Measurements from ENCODE around the gene BST1. TPM values are rescaled to one million over a fixed set of nuclear protein-coding genes. Genes with fewer than 3 reads are reported as not detected.

BST1 gene
- total and polyA plus RNA-seq, 10 donors = 3.8 to 54.3 (median 15.4) TPM

- peak overlapping the region; percentile 79 to 88 (median 86) for H3K27ac ChIP-seq
- H3K27me3 ChIP-seq (replicated peaks in 1 of 7) = no peaks in the 10 kb centered on the region
- intact Hi-C loops (cut with DNase I; ENCODE audit: low total_unique reads) = no loop called here
- DNase-seq = no peak
- peaks cover 22 to 80% (median 67%) of the 10 kb centered on the region in 6 donors for H3K4me1 ChIP-seq
- H3K36me3 ChIP-seq = peaks cover 0 to 11% (median 0%) of the 10 kb centered on the region in 6 donors
- 0 to 2% (median 1%) methylated on average over 14 of the region's 14 CpGs for WGBS, 5 donors
- no peaks in the 10 kb centered on the region for H3K9me3 ChIP-seq
- peak overlapping the region; percentile 53 to 80 (median 68) for H3K4me3 ChIP-seq
- TF ChIP-seq POLR2AphosphoS5 (IDR thresholded peaks at IDR 0.05) (no peak), CTCF (IDR thresholded peaks at IDR 0.05 in 8 of 11, conservative IDR thresholded peaks at IDR 0.05 in 3 of 11) (peak in 5 of 11 experiments; percentile 20 to 36 (median 25))
Measured at GRCh38 chr4:15779306-15779705, 76.4 kb downstream of the BST1 start.

GRCh38 chr4:15779809-15780208, 76.9 kb downstream of the BST1 start:
- 35 to 60% (median 47%) methylated on average over 1 of the region's 1 CpG for WGBS, 5 donors
- Histone ChIP-seq H3K36me3 (peaks cover 0 to 11% (median 0%) of the 10 kb centered on the region in 6 donors), H3K27me3 (replicated peaks in 1 of 7) (no peaks in the 10 kb centered on the region), H3K27ac (peak overlapping the region; percentile 79 to 88 (median 86)), H3K4me3 (peak overlapping the region; percentile 53 to 80 (median 68)), H3K4me1 (peaks cover 24 to 85% (median 71%) of the 10 kb centered on the region in 6 donors), H3K9me3 (no peaks in the 10 kb centered on the region)
- intact Hi-C loops (cut with DNase I; ENCODE audit: low total_unique reads) = no loop called here
- DNase-seq = no peak
- TF ChIP-seq POLR2AphosphoS5 (IDR thresholded peaks at IDR 0.05) (no peak), POLR2A (IDR thresholded peaks at IDR 0.05) (no peak)

GRCh38 chr4:15781427-15782095, 78.7 kb downstream of the BST1 start:
- WGBS, 5 donors = 51 to 67% (median 54%) methylated on average over 6 of the region's 6 CpGs
- no peak for TF ChIP-seq CTCF (IDR thresholded peaks at IDR 0.05 in 8 of 11, conservative IDR thresholded peaks at IDR 0.05 in 3 of 11)
- no peak for TF ChIP-seq POLR2A (IDR thresholded peaks at IDR 0.05)
- no peak for TF ChIP-seq POLR2AphosphoS5 (IDR thresholded peaks at IDR 0.05)
- Histone ChIP-seq H3K27me3 (replicated peaks in 1 of 7) (no peaks in the 10 kb centered on the region), H3K36me3 (peaks cover 0 to 20% (median 0%) of the 10 kb centered on the region in 6 donors), H3K4me1 (peaks cover 24 to 92% (median 75%) of the 10 kb centered on the region in 6 donors), H3K27ac (peak overlapping the region in 5 of 8 donors; percentile 10 to 68 (median 59)), H3K9me3 (peaks cover 0 to 5% (median 0%) of the 10 kb centered on the region in 8 donors), H3K4me3 (peak overlapping the region in 1 of 8 donors; percentile 15)
- DNase-seq = no peak
- intact Hi-C loops (cut with DNase I; ENCODE audit: low total_unique reads) = no loop called here

Other genes starting within 250 kb of the BST1 start
- 10 to 100 TPM in 2 of 7 donors, 1 to 10 TPM in 5; 2.8 to 16.6 (median 8.7) TPM for gene CC2D2A, start 233.2 kb upstream of the BST1 start, total RNA-seq
- 1 to 10 TPM; 2.6 to 3.8 (median 3.1) TPM for gene CC2D2A, start 233.2 kb upstream of the BST1 start, polyA plus RNA-seq
- gene FBXL5, start 47.7 kb upstream of the BST1 start, total RNA-seq = 100 to 1,000 TPM in 5 of 7 donors, 10 to 100 TPM in 2; 98.2 to 210 (median 141) TPM
- 10 to 100 TPM; 33.8 to 54.1 (median 33.9) TPM for gene FBXL5, start 47.7 kb upstream of the BST1 start, polyA plus RNA-seq
- gene FAM200B, start 21.2 kb upstream of the BST1 start, total RNA-seq = 10 to 100 TPM; 17.4 to 42.0 (median 27.9) TPM
- 10 to 100 TPM; 28.0 to 39.8 (median 38.6) TPM for gene FAM200B, start 21.2 kb upstream of the BST1 start, polyA plus RNA-seq
- 10 to 100 TPM; 45.1 to 92.9 (median 62.7) TPM for gene CD38, start 75.3 kb downstream of the BST1 start, total RNA-seq
- gene CD38, start 75.3 kb downstream of the BST1 start, polyA plus RNA-seq = 1 to 10 TPM; 4.9 to 9.5 (median 5.8) TPM
- gene FGFBP1, start 235.7 kb downstream of the BST1 start, total RNA-seq = not detected
- gene FGFBP1, start 235.7 kb downstream of the BST1 start, polyA plus RNA-seq = under 1 TPM in 2 of 3 donors, not detected in 1; 0.08 to 0.10 TPM

Measured in spleen (tissue), 11 donors.